ENCODE data around the gene ARHGEF12.

Gene ARHGEF12

DNA sequence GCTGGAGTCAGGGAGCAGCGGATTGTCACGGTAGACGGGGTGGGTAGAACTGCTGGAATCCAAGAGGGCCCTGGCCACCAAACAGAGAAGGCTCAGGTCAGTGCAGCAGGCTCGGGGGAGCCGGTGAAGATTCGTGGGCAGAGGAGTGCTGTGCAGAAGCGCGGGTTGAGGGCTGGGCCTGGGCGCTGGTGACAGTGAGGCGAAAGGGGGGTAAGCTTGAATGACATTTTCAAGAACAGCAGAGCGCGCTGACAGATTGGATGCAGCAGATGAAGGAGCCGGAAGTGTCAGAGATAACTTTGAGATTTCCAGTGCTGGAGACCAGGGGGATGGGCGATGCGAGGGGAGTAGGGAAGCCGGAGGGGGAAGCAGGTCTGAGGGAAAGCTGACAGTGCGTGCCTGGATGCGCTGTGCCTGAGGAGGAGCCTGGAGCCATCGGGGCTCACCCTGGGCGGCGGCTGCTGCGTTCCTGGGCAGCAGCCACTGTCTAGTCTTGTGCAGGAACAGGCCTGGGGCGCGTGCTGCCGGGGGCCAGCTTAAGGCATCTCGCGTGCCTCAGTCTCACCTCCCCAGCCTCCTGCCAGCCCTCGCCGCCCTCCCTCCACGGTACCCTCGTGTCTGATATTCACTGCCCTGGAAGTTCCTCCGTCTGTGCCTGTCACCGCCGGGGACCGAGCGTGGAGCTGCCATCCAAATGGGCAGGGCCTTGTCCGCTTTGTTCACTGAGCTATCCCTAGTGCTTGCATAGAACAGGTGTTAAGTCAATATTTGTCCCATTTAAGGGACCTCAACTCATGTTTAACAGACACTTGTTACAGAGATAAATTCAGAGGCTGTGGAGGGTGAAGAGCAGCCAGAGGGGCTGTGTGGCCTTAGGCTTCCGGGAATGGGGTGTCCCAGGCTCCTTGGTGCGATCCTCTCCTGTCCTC, 180.5 kb downstream of the ARHGEF12 start:
- no peak for DNase-seq (ENCODE audit: low read depth)

GRCh38 chr11:120517390-120517761, 181.2 kb downstream of the ARHGEF12 start:
- no peak for DNase-seq (ENCODE audit: low read depth)

GRCh38 chr11:120517801-120518291, 181.6 kb downstream of the ARHGEF12 start:
- no peak for DNase-seq (ENCODE audit: low read depth)

GRCh38 chr11:120518356-120518755, 182.1 kb downstream of the ARHGEF12 start:
- DNase-seq (ENCODE audit: low read depth) = no peak

DNA sequence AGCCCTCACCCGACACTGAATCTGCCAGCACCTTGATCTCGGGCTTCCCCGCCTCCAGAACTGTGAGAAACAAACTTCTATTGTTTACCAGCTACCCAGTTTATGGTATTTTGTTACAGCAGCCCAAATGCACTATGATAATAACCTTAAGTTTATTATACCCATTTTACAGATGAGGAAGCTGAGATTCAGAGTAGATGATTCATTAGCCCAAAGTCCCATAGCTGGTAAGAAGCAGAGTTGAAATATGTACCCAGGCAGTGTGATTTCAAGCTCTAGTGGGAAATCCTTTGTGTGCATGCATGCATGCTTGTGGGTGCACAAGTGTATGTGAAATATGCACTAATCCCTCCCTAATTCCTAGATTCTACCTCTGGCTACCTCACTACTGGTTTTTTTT, 183.3 kb downstream of the ARHGEF12 start:
- no peak for DNase-seq (ENCODE audit: low read depth)

DNA sequence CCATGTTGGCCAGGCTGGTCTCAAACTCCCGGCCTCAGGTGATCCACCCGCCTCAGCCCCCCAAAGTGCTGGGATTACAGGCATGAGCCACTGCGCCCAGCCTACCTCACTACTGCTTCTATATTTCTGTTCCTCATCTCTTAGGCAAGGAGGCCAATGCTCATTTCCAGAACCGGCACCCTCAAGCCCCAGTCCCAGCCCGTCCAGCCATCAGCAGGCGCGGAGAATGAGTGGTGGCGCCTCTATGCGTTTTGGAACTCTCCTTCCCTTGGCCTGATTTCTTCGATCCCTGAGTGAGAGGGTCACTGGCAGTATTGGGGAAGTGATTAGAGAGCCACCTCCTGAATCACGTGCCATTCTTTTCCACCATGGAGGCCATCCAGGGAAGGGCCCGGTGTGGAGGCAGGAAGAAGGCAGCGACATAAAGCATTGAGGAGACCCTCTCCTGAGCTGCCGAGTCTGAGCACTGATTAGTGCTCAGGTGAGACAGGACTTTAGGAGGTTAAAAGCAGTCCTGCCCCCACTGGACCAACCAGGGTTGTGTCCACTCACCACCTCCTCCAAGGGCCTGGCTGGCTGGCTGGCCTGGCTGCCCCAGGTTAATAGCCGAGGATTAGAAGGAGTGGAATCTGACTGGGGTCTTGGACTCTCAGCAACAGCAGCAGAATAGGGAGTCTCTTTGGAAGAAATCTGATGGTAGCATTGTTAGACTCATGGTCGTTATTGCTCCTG, 184.0 kb downstream of the ARHGEF12 start:
- no peak for DNase-seq (ENCODE audit: low read depth)

- DNase-seq (ENCODE audit: low read depth) = no peak
Observed at GRCh38 chr11:120521176-120521575, 185.0 kb downstream of the ARHGEF12 start.

GRCh38 chr11:120522021-120522420, 185.8 kb downstream of the ARHGEF12 start:
- DNase-seq (ENCODE audit: low read depth) = no peak

- no peak for DNase-seq (ENCODE audit: low read depth)
Observed at GRCh38 chr11:120522736-120523135, 186.5 kb downstream of the ARHGEF12 start.

- no peak for DNase-seq (ENCODE audit: low read depth)
Observed at GRCh38 chr11:120523196-120523595, 187.0 kb downstream of the ARHGEF12 start.

- DNase-seq (ENCODE audit: low read depth) = no peak
Observed at GRCh38 chr11:120524536-120525085, 188.4 kb downstream of the ARHGEF12 start.

DNA sequence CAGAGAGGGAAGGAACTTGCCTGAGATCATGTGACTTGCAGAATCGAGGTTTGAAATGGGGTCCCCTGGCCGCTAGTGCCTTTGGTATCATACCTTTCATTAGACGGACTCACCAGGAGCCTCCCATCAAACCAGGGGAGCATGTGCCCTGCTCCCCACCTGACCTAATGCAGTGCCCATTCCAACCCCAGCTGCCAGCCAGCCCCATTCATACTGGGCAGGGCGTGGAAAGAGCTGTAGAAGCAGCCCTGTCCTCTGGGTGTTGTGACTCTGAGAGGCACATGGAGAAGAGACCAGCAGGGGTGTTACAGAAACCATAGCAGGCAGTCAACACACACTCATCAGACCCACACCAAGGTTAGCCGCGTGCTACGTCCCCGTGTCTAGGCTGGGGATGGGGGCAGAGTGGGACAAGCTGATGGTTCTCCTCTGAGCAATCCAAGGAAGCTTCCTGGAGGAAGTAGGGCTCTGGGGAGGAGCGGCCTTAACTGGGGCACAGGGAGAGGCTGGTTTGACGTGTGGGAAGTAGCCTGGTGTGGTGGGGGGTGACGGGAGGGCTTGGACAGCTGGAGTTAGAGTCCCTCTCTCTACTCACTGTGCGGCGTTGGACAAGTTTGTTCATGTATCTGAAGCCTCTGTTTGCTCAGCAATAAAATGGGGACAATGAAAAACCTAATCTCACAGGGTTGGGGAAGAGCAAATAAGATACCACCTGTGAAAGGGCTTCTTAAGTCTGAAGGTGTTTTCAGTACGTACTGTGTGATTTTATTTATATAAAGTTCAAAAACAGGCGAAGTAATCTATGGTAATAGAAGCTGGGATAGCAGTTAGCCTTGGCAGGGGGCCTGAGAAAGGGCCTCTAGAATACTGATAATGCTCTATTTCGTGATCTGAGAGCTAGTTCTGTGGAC, 189.3 kb downstream of the ARHGEF12 start:
- DNase-seq (ENCODE audit: low read depth) = no peak

- no peak for DNase-seq (ENCODE audit: low read depth)
Observed at GRCh38 chr11:120526241-120526640, 190.0 kb downstream of the ARHGEF12 start.

DNA sequence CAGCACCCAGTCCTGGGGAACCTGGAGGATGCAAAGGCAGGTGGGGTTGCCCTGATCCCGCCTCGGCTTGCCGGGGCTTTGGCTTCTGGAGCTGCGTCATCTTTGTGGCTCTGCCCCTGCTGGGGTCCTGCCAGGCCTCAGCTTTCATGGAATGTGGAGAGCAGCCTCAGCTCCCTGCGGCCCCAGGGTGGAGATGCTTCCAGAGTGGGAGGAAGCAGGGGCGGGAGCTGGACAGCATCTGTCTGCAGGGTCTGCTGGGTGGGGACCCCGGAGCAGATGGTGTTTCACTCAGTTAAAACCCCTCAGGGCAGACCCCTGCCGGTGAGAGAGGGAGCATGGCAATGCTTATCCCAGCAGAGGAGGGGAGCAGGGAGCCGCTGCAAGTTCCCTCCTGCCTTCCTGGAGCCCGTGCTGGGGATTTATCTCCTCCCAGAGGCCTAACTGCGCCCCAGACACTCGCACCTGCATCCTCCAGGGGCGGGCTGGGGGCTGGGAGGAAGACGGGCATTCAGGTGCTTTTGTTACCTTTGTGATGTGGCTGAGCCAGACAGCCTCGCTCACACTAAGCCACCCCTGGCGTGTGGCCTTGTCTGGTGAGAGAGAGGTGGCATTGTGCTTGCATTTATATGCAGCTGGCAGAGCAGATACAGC, 191.0 kb downstream of the ARHGEF12 start:
- no peak for DNase-seq (ENCODE audit: low read depth)

DNA sequence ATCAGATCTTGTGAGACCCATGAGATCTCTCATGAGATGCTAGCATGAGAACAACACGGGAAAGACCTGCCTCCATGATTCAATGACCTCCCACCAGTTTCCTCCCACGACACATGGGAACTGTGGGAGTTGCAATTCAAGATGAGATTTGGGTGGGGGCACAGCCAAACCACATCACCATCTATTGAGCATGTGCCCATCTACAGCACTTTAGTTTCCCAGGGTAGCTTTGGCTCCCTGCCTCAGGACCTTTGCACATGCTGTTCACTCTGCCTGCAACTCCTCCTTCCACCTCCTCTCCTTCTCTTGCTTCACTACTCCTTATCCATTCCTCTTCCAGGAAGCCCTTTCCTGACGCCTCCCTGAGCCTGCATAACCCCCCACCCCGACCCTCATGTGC, 192.5 kb downstream of the ARHGEF12 start:
- no peak for DNase-seq (ENCODE audit: low read depth)

- DNase-seq (ENCODE audit: low read depth) = no peak
Observed at GRCh38 chr11:120529214-120529613, 193.0 kb downstream of the ARHGEF12 start.

GRCh38 chr11:120529911-120530310, 193.7 kb downstream of the ARHGEF12 start:
- no peak for DNase-seq (ENCODE audit: low read depth)

- DNase-seq (ENCODE audit: low read depth) = no peak
Observed at GRCh38 chr11:120532082-120532831, 196.0 kb downstream of the ARHGEF12 start.

DNA sequence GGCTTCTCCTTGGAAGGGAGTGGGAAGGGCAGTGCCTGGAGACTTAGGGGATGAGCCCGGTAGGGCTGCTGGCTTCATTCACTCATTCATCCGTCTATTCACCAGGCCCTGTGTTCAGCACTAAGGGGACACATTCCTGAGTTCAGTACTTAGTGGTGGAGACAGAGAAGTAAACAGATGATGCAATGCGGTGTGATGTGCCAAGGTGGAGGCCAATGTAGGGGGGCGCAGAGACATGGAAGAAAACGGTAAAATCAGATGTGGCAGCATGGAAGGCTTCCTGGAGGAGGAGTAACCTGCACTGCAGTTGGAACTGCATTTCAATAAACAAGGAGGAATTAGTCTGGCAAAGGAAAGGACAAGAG, 196.6 kb downstream of the ARHGEF12 start:
- DNase-seq (ENCODE audit: low read depth) = no peak

DNA sequence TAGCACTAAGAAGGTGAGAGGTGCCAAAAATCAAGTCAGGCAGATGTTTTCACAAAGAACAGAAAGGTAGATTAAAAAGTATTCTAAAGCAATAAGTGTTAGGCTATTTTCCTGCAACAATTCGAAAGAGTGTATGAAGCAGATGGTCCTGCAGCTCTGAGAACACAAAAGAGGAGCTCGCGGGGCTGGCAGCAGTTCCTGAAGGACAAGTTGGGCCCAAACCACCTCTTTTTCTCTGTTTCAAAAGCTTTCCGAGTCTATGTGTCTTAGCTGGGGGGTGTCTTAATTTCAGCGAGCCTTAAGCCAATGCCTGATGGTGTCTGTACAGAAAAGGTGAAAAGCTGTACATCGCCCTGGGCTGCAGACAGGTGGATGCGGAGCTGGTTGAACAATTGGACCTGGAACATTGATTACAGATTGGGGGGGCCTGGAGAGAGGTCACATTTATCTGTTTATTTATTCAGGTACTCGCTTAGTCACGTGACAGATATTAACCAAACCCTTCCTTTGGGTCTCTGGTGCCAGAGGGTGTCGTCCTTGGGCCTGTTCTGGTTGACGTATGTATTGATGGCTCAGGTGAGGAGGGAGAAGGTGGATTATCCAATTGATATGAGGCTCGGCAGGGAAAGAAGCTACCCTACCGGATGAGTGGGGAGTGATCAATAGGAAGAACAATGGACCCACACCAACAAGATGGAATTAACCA, 200.0 kb downstream of the ARHGEF12 start:
- DNase-seq (ENCODE audit: low read depth) = no peak

Data from stimulated activated CD8-positive, alpha-beta memory T cell treated with anti-CD3 and anti-CD28 coated beads, Interleukin-15, amount 100 ng/mL, for 24 hours (primary cell).